GM23338 (cell line): ENCODE data around the gene FAP. TPM values are rescaled to one million over a fixed set of nuclear protein-coding genes. Genes with fewer than 3 reads are reported as not detected.
A peak's percentile ranks its signal among the peaks of the same experiment; 100 is the strongest.

Source experiments
- ATAC-seq: fragments of 200-7000 bp; cut with Tn5 transposase; 3 replicates; pipeline ENCODE4 v1.9.1; 2020
- DNase-seq: peaks from one replicate; pipeline ENCODE4 v3.0.0-alpha.2; 2015; ENCODE audit warnings: low spot score
- H2AFZ ChIP-seq: fragments of 200-600 bp; sonication (generic); 2 replicates; pipeline ENCODE4 v1.8.0; 2016; ENCODE audit warnings: antibody characterized with exemption, mild to moderate bottlenecking, moderate library complexity
- H3F3A ChIP-seq: fragments of 200-600 bp; sonication (generic); replicated peaks from 2 replicates; pipeline ENCODE4 v1.8.0; 2017; ENCODE audit warnings: antibody characterized with exemption, mixed run types, low read depth
- H3K27ac ChIP-seq: fragments of 200-600 bp; sonication (generic); 2 replicates; pipeline ENCODE4 v1.6.1; 2016; ENCODE audit warnings: low read depth
- H3K27me3 ChIP-seq: fragments of 200-600 bp; sonication (generic); 2 replicates; pipeline ENCODE4 v1.8.0; 2016; ENCODE audit warnings: mild to moderate bottlenecking, mixed run types, moderate library complexity; ENCODE audit not compliant: insufficient read depth
- H3K36me3 ChIP-seq: fragments of 200-600 bp; sonication (generic); 2 replicates; pipeline ENCODE4 v1.8.0; 2016; ENCODE audit warnings: mild to moderate bottlenecking; ENCODE audit not compliant: insufficient read depth
- H3K4me1 ChIP-seq: fragments of 200-600 bp; sonication (generic); 2 replicates; pipeline ENCODE4 v1.8.0; 2016; ENCODE audit warnings: mild to moderate bottlenecking, moderate library complexity; ENCODE audit not compliant: insufficient read depth
- H3K4me2 ChIP-seq: fragments of 200-600 bp; sonication (generic); 2 replicates; pipeline ENCODE4 v1.7.1; 2017; ENCODE audit warnings: mixed run types
- H3K4me3 ChIP-seq: fragments of 200-600 bp; sonication (generic); 2 replicates; pipeline ENCODE4 v1.6.1; 2016; ENCODE audit warnings: mixed run types
- H3K79me2 ChIP-seq: fragments of 200-600 bp; sonication (generic); replicated peaks from 2 replicates; pipeline ENCODE4 v1.8.0; 2017; ENCODE audit warnings: mild to moderate bottlenecking; ENCODE audit not compliant: insufficient read depth
- H3K9me2 ChIP-seq: fragments of 200-600 bp; sonication (generic); 2 replicates; pipeline ENCODE4 v1.8.0; 2017; ENCODE audit not compliant: insufficient read depth
- H4K20me1 ChIP-seq: fragments of 200-600 bp; sonication (generic); replicated peaks from 2 replicates; pipeline ENCODE4 v1.8.0; 2017; ENCODE audit warnings: mild to moderate bottlenecking; ENCODE audit not compliant: insufficient read depth
- H3K27ac Mint-ChIP-seq: 2 replicates; pipeline ENCODE4 v1.8.0; 2020; ENCODE audit warnings: inconsistent platforms, mild to moderate bottlenecking, moderate library complexity, mixed read lengths
- H3K27me3 Mint-ChIP-seq: 3 replicates; pipeline ENCODE4 v1.8.0; 2022; ENCODE audit warnings: low read depth, mild to moderate bottlenecking, moderate library complexity, mixed read lengths, inconsistent platforms; ENCODE audit not compliant: insufficient read depth, poor library complexity
- H3K36me3 Mint-ChIP-seq: 3 replicates; pipeline ENCODE4 v1.8.0; 2021; ENCODE audit warnings: low read depth, mild to moderate bottlenecking, inconsistent platforms, moderate library complexity, mixed read lengths
- H3K4me1 Mint-ChIP-seq: 3 replicates; pipeline ENCODE4 v1.8.0; 2020; ENCODE audit warnings: mild to moderate bottlenecking, inconsistent platforms, mixed read lengths
- H3K4me3 Mint-ChIP-seq: 3 replicates; pipeline ENCODE4 v1.8.0; 2021; ENCODE audit warnings: moderate library complexity, mild to moderate bottlenecking, inconsistent platforms, mixed read lengths
- H3K9me3 Mint-ChIP-seq: 3 replicates; pipeline ENCODE4 v1.8.0; 2020; ENCODE audit warnings: moderate library complexity, mild to moderate bottlenecking, inconsistent platforms, mixed read lengths
- CREB1 ChIP-seq: fragments of 250-450 bp; sonication (Bioruptor Pico); IDR thresholded peaks from 2 replicates; pipeline ENCODE4 v1.5.0; 2020; ENCODE audit warnings: low read depth, mild to moderate bottlenecking, moderate library complexity
- EZH2 ChIP-seq: fragments of 200-600 bp; sonication (generic); IDR thresholded peaks from one replicate; pipeline ENCODE4 v1.8.0; 2017; ENCODE audit warnings: antibody characterized with exemption, mild to moderate bottlenecking, low read depth; ENCODE audit not compliant: unreplicated experiment
- EZH2phosphoT487 ChIP-seq: fragments of 200-600 bp; sonication (generic); IDR thresholded peaks from one replicate; pipeline ENCODE4 v1.8.1; 2018; ENCODE audit warnings: antibody characterized with exemption; ENCODE audit not compliant: unreplicated experiment
- JUNB ChIP-seq: IDR thresholded peaks from one replicate; pipeline ENCODE4 v1.6.1; 2016; ENCODE audit warnings: antibody characterized with exemption; ENCODE audit not compliant: unreplicated experiment
- NANOG ChIP-seq: IDR thresholded peaks from 2 replicates; pipeline ENCODE4 v1.6.1; 2016; ENCODE audit warnings: antibody characterized with exemption, borderline replicate concordance
- POLR2AphosphoS5 ChIP-seq: IDR thresholded peaks from 2 replicates; pipeline ENCODE4 v1.6.1; 2016; ENCODE audit warnings: antibody characterized with exemption, low read depth
- REST ChIP-seq: IDR thresholded peaks from one replicate; pipeline ENCODE4 v1.6.1; 2018; ENCODE audit warnings: antibody characterized with exemption; ENCODE audit not compliant: unreplicated experiment
- STAT1 ChIP-seq: IDR thresholded peaks from one replicate; pipeline ENCODE4 v1.6.1; 2016; ENCODE audit warnings: antibody characterized with exemption; ENCODE audit not compliant: unreplicated experiment
- ZNF114 ChIP-seq: fragments of 250-450 bp; sonication (Bioruptor Pico); IDR thresholded peaks from 2 replicates; pipeline ENCODE4 v1.5.0; 2020; ENCODE audit warnings: mild to moderate bottlenecking, moderate library complexity
- ZNF331 ChIP-seq: fragments of 250-450 bp; sonication (Bioruptor Pico); IDR thresholded peaks from 2 replicates; pipeline ENCODE4 v1.5.0; 2020; ENCODE audit warnings: low read depth, mild to moderate bottlenecking, moderate library complexity
- polyA plus RNA-seq: library from polyadenylated mRNA; unstranded; fragments of >200 nt; fragmentation: Nextera tagmentation; extraction: Ambion mirVana; gene quantifications from 2 replicates; pipeline ENCODE4 v1.2.1, GENCODE V29; 2016
- total RNA-seq: library from RNA; depleted of rRNA; stranded (reverse); fragments of >200 nt; shearing (Covaris generic); gene quantifications from 2 replicates; pipeline ENCODE4 v1.2.3, GENCODE V29; 2014
- TF ChIP-seq, protein P1 (sequence below): IDR thresholded peaks from 2 replicates; pipeline ENCODE4 v1.6.1; 2016; ENCODE audit warnings: antibody characterized with exemption
- TF ChIP-seq, protein P2 (sequence below), 2 experiments: fragments of 200-600 bp in 1 of 2; sonication (generic) in 1 of 2; conservative IDR thresholded peaks; 2 replicates each; pipeline versions ENCODE4 v1.5.1 to v1.6.1; 2016 to 2017; ENCODE audit warnings: antibody characterized with exemption in 2 of 2, low read depth in 2 of 2, mild to moderate bottlenecking in 2 of 2, moderate library complexity in 1 of 2
- TF ChIP-seq, protein P3 (sequence below): fragments of 250-450 bp; sonication (Bioruptor Pico); IDR thresholded peaks from 2 replicates; pipeline ENCODE4 v1.5.0; 2020; ENCODE audit warnings: mild to moderate bottlenecking, moderate library complexity

The FAP gene
- total and polyA plus RNA-seq, 2 experiments from 2014 or later, result not detected

GRCh38 chr2:162126527-162126926 lies 116.7 kb downstream of the FAP start:
- H3K4me2 ChIP-seq, result no peak overlapping the region
- no peak overlapping the region for H3K27ac Mint-ChIP-seq
- H3K27ac ChIP-seq, result no peak overlapping the region
- H3K9me2 ChIP-seq, result no peaks in the 10 kb centered on the region
- DNase-seq (no peak), ATAC-seq (no peak)
- no peak overlapping the region for H3K4me3 ChIP-seq
- no peaks in the 10 kb centered on the region for H3F3A ChIP-seq
- peaks cover 5% of the 10 kb centered on the region; the same call in 2 of the 3 replicates for H3K4me1 Mint-ChIP-seq
- no peaks in the 10 kb centered on the region for H3K27me3 ChIP-seq
- no peaks in the 10 kb centered on the region for H3K27me3 Mint-ChIP-seq
- no peaks in the 10 kb centered on the region for H3K36me3 ChIP-seq
- H4K20me1 ChIP-seq, result no peaks in the 10 kb centered on the region
- no peaks in the 10 kb centered on the region for H3K36me3 Mint-ChIP-seq
- H3K4me3 Mint-ChIP-seq, result no peak overlapping the region
- no peaks in the 10 kb centered on the region for H3K79me2 ChIP-seq
- H3K9me3 Mint-ChIP-seq, result no peaks in the 10 kb centered on the region
- no peaks in the 10 kb centered on the region for H3K4me1 ChIP-seq
- TF ChIP-seq NANOG (no peak), POLR2AphosphoS5 (no peak), ZNF114 (CRISPR knock-in tag) (no peak), STAT1 (no peak), REST (no peak), EZH2 (no peak), EZH2phosphoT487 (no peak), CREB1 (CRISPR knock-in tag) (no peak), JUNB (no peak), ZNF331 (CRISPR knock-in tag) (no peak)
- TF ChIP-seq, protein P1, sequence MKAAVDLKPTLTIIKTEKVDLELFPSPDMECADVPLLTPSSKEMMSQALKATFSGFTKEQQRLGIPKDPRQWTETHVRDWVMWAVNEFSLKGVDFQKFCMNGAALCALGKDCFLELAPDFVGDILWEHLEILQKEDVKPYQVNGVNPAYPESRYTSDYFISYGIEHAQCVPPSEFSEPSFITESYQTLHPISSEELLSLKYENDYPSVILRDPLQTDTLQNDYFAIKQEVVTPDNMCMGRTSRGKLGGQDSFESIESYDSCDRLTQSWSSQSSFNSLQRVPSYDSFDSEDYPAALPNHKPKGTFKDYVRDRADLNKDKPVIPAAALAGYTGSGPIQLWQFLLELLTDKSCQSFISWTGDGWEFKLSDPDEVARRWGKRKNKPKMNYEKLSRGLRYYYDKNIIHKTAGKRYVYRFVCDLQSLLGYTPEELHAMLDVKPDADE, result no peak
- TF ChIP-seq, protein P2, sequence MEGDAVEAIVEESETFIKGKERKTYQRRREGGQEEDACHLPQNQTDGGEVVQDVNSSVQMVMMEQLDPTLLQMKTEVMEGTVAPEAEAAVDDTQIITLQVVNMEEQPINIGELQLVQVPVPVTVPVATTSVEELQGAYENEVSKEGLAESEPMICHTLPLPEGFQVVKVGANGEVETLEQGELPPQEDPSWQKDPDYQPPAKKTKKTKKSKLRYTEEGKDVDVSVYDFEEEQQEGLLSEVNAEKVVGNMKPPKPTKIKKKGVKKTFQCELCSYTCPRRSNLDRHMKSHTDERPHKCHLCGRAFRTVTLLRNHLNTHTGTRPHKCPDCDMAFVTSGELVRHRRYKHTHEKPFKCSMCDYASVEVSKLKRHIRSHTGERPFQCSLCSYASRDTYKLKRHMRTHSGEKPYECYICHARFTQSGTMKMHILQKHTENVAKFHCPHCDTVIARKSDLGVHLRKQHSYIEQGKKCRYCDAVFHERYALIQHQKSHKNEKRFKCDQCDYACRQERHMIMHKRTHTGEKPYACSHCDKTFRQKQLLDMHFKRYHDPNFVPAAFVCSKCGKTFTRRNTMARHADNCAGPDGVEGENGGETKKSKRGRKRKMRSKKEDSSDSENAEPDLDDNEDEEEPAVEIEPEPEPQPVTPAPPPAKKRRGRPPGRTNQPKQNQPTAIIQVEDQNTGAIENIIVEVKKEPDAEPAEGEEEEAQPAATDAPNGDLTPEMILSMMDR (conservative IDR thresholded peaks at IDR 0.05; ENCODE audit: low read depth in 2 of 2), result no peak
- TF ChIP-seq, protein P3, sequence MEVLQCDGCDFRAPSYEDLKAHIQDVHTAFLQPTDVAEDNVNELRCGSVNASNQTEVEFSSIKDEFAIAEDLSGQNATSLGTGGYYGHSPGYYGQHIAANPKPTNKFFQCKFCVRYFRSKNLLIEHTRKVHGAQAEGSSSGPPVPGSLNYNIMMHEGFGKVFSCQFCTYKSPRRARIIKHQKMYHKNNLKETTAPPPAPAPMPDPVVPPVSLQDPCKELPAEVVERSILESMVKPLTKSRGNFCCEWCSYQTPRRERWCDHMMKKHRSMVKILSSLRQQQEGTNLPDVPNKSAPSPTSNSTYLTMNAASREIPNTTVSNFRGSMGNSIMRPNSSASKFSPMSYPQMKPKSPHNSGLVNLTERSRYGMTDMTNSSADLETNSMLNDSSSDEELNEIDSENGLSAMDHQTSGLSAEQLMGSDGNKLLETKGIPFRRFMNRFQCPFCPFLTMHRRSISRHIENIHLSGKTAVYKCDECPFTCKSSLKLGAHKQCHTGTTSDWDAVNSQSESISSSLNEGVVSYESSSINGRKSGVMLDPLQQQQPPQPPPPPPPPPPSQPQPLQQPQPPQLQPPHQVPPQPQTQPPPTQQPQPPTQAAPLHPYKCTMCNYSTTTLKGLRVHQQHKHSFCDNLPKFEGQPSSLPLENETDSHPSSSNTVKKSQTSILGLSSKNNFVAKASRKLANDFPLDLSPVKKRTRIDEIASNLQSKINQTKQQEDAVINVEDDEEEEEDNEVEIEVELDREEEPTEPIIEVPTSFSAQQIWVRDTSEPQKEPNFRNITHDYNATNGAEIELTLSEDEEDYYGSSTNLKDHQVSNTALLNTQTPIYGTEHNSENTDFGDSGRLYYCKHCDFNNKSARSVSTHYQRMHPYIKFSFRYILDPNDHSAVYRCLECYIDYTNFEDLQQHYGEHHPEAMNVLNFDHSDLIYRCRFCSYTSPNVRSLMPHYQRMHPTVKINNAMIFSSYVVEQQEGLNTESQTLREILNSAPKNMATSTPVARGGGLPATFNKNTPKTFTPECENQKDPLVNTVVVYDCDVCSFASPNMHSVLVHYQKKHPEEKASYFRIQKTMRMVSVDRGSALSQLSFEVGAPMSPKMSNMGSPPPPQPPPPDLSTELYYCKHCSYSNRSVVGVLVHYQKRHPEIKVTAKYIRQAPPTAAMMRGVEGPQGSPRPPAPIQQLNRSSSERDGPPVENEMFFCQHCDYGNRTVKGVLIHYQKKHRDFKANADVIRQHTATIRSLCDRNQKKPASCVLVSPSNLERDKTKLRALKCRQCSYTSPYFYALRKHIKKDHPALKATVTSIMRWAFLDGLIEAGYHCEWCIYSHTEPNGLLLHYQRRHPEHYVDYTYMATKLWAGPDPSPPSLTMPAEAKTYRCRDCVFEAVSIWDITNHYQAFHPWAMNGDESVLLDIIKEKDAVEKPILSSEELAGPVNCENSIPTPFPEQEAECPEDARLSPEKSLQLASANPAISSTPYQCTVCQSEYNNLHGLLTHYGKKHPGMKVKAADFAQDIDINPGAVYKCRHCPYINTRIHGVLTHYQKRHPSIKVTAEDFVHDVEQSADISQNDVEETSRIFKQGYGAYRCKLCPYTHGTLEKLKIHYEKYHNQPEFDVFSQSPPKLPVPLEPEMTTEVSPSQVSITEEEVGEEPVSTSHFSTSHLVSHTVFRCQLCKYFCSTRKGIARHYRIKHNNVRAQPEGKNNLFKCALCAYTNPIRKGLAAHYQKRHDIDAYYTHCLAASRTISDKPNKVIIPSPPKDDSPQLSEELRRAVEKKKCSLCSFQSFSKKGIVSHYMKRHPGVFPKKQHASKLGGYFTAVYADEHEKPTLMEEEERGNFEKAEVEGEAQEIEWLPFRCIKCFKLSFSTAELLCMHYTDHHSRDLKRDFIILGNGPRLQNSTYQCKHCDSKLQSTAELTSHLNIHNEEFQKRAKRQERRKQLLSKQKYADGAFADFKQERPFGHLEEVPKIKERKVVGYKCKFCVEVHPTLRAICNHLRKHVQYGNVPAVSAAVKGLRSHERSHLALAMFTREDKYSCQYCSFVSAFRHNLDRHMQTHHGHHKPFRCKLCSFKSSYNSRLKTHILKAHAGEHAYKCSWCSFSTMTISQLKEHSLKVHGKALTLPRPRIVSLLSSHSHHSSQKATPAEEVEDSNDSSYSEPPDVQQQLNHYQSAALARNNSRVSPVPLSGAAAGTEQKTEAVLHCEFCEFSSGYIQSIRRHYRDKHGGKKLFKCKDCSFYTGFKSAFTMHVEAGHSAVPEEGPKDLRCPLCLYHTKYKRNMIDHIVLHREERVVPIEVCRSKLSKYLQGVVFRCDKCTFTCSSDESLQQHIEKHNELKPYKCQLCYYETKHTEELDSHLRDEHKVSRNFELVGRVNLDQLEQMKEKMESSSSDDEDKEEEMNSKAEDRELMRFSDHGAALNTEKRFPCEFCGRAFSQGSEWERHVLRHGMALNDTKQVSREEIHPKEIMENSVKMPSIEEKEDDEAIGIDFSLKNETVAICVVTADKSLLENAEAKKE, result no peak
- H2AFZ ChIP-seq, result peak overlapping the region; percentile 30; the same call in 1 of the 2 replicates
